Measurements from ENCODE around the gene PRMT9. TPM values are rescaled to one million over a fixed set of nuclear protein-coding genes. Genes with fewer than 3 reads are reported as not detected.
A peak's percentile ranks its signal among the peaks of the same experiment; 100 is the strongest.

The PRMT9 gene
- total RNA-seq, 2 experiments from 2014 or later, result 11.5 to 12.0 TPM

DNA sequence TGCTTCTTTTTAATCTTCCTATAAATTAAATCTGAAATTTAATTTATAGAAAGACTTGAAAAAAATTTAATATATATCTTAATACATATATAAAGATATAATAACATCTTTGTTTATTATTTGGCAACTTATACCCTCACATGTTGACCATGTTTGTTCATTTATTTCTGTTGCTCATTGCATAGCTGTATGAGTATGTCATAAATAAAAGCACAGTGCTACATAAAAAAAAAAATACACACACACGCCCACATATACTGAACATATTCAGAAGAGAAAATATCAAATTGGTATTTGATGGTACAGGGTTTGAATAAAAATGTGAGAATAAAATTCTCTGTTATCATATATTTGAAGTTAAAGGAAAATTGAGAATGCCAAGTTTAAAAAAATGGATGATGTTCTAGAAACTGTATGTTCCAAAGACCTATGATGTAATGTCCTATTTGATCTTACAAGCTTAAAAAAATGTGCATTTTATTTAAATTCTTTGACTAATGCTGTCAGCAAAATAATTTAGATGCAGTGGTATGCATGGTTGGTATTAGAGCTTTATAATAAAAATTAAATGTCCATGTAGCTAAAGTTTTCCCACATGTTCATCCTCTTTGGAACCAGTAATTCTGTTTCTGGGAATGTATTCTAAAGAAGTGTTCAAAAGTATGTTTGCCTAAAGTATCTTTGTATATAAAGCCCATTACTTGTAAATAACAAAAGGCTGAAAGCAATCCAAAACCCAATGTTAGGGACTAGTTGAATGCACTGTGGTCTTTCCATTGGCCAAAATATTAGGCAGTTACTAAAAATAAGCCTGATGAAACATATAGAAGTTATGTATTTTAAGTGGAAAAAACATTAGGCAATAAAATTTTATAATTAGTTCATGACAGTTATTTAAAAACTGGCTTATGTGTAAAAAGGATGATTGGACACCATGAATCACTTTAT is 53.9 kb downstream of the PRMT9 start:
- DNase-seq, result no peak
- Mint-ChIP-seq H3K9me3 (no peaks in the 10 kb centered on the region), H3K36me3 (ENCODE audit: low read depth) (peaks cover 58% of the 10 kb centered on the region), H3K4me1 (no peaks in the 10 kb centered on the region), H3K27me3 (no peaks in the 10 kb centered on the region), H3K4me3 (no peak overlapping the region), H3K27ac (peak overlapping the region; percentile 54)
- ChIA-PET CTCF (interaction anchor here (1.2 to 1.7 kb wide), 2 partner anchors 11 to 13 kb away, joined by 4 to 7 read pairs; partner anchors contain the start of gene TMEM184C), POLR2A (no interaction called here)

DNA sequence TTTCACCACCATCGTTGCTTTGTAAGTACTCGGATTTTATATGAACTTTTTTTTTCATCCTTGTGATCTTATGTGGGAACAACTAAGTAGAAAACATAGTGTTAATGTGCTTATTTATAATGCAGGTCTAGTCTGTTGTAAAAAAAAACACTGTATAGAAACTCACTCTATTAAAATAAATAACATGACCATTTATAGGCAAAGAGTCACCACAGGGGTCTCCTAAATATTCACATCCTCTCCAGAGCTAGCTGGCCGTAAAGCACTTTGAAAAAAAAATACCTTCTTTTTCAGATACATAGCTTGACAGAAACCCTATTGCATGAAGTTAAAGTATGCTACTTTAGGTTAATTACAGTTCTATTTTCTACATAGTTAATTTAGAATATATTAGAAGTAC is 55.5 kb downstream of the PRMT9 start:
- Mint-ChIP-seq H3K9me3 (no peaks in the 10 kb centered on the region), H3K36me3 (ENCODE audit: low read depth) (peaks cover 55% of the 10 kb centered on the region), H3K4me3 (no peak overlapping the region), H3K4me1 (no peaks in the 10 kb centered on the region), H3K27me3 (no peaks in the 10 kb centered on the region), H3K27ac (no peak overlapping the region)
- ChIA-PET POLR2A (no interaction called here), CTCF (interaction anchor here (1.3 kb wide), 1 partner anchor 11 kb away, joined by 4 read pairs; the partner anchor contains the start of gene TMEM184C)
- no peak for DNase-seq

DNA sequence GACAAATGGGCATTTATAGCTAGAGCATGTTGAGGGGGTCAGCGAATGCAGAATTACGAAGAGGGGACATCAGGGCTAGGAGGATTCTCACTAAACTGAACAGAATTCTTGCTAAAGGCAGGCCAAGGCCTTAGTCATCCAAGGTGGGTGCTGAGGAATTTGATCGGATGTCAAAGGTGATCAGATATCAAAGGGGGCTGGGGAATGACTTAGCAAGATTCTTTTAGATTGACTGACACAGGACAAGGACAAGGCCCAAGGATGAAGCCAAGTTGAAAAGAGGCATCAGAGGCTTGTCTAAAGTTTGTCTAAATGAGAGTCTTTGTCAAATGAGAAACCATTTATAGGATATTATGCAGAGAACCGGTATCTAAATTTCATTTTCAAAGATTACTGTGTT is 57.1 kb downstream of the PRMT9 start:
- Mint-ChIP-seq H3K4me1 (peaks cover 3% of the 10 kb centered on the region), H3K27me3 (no peaks in the 10 kb centered on the region), H3K4me3 (no peak overlapping the region), H3K9me3 (no peaks in the 10 kb centered on the region), H3K27ac (no peak overlapping the region), H3K36me3 (ENCODE audit: low read depth) (peaks cover 54% of the 10 kb centered on the region)
- DNase-seq, result no peak
- ChIA-PET CTCF (interaction anchor here (1.0 to 1.1 kb wide), 2 partner anchors 9 to 14 kb away, joined by 3 read pairs; no protein-coding TSS in a partner anchor), POLR2A (no interaction called here)

DNA sequence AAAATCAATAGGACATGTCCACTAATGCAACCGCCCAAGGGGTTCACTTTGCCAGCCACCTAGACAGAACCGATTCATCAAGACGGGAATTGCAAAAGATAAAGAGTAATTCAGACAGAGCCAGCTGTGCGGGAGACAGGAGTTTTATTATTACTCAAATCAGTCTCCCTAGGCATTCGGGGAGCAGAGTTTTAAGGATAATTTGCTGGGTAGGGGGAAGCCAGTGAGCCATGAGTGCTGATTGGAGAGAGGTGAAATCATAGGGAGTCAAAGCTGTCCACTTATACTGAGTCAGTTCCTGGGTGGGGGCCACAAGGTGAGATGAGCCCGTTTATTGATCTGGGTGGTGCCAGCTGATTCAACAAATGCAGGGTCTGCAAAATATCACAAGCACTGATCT is 58.2 kb downstream of the PRMT9 start:
- ChIA-PET CTCF (interaction anchor here (1.1 kb wide), 1 partner anchor 15 kb away, joined by 3 read pairs; no protein-coding TSS in a partner anchor), POLR2A (no interaction called here)
- Mint-ChIP-seq H3K4me3 (no peak overlapping the region), H3K36me3 (ENCODE audit: low read depth) (peaks cover 50% of the 10 kb centered on the region), H3K27me3 (no peaks in the 10 kb centered on the region), H3K27ac (no peak overlapping the region), H3K9me3 (no peaks in the 10 kb centered on the region), H3K4me1 (peaks cover 7% of the 10 kb centered on the region)
- DNase-seq, result no peak

GRCh38 chr4:147620315-147620714 is 63.6 kb downstream of the PRMT9 start:
- H3K4me1 Mint-ChIP-seq, result peaks cover 35% of the 10 kb centered on the region
- H3K27ac Mint-ChIP-seq, result no peak overlapping the region
- CTCF ChIA-PET, result interaction anchor here (1.2 kb wide), 1 partner anchor 247 kb away, joined by 3 read pairs; no protein-coding TSS in a partner anchor
- H3K4me3 Mint-ChIP-seq, result no peak overlapping the region
- H3K9me3 Mint-ChIP-seq, result no peaks in the 10 kb centered on the region
- peaks cover 2% of the 10 kb centered on the region for H3K27me3 Mint-ChIP-seq
- H3K36me3 Mint-ChIP-seq (ENCODE audit: low read depth), result peaks cover 28% of the 10 kb centered on the region
- DNase-seq, result no peak
- POLR2A ChIA-PET, result no interaction called here

GRCh38 chr4:147617841-147618691 is 65.9 kb downstream of the PRMT9 start:
- Mint-ChIP-seq H3K9me3 (no peaks in the 10 kb centered on the region), H3K27ac (peak overlapping the region; percentile 95), H3K4me1 (peaks cover 35% of the 10 kb centered on the region), H3K36me3 (ENCODE audit: low read depth) (peaks cover 17% of the 10 kb centered on the region), H3K27me3 (peaks cover 14% of the 10 kb centered on the region), H3K4me3 (peak overlapping the region; percentile 88)
- no peak for DNase-seq
- CTCF ChIA-PET, result interaction anchor here (0.7 to 3.3 kb wide), 7 partner anchors 9 to 249 kb away, joined by 3 to 17 read pairs (median 4); no protein-coding TSS in a partner anchor
- POLR2A ChIA-PET, result interaction anchor here (0.6 to 1.1 kb wide), 2 partner anchors 1102 to 1316 kb away, joined by 3 to 4 read pairs; no protein-coding TSS in a partner anchor

DNA sequence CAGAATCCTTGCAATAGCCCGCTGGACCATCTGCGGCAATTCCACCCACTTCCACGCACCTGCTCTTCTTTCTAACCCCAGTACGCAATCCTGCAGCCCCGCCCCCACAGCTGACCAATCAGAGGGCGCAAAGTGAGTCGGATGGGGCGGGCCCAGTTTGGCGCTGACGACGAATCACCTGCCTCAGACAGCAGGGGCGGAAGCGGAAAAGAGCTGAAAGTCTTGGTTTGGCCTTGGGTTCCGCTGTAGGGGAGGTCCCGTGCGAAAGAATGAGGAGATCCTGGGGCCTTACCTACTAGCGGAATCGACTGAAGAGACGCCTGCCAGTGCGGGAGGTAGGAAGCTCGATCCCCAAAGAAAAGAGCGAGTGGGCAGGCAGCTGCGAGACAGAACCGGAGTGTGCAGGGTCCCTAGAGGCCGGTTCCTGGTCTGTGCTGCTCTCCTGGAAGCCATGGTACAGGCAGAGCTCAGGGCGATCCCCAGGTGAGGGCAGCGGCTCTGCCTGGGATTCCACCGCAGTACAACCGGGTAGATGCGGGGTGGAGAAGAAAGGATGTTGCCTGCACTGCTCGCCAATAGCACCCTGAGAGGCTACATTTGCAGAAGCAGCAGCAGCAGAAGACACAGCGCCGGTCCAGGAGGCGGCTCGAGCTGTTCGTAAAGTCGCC is 66.7 kb downstream of the PRMT9 start, which contains the start of gene TMEM184C:
TMEM184C (plus strand) TSS at position 225 of the 668 bp plus-strand sequence. CDS start 560 bp downstream, outside the sequence.
- Mint-ChIP-seq H3K36me3 (ENCODE audit: low read depth) (peaks cover 13% of the 10 kb centered on the region), H3K27me3 (peaks cover 14% of the 10 kb centered on the region), H3K4me3 (peak within 1 kb of the TSS; percentile 88), H3K4me1 (peaks cover 32% of the 10 kb centered on the region), H3K9me3 (no peaks in the 10 kb centered on the region), H3K27ac (peak within 1 kb of the TSS; percentile 95)
- DNase-seq, result peak; percentile 99
- POLR2A ChIA-PET, result interaction anchor here (0.6 to 1.1 kb wide), 2 partner anchors 1101 to 1315 kb away, joined by 3 to 4 read pairs; no protein-coding TSS in a partner anchor
- CTCF ChIA-PET, result interaction anchor here (0.6 to 3.3 kb wide), 8 partner anchors 9 to 254 kb away, joined by 3 to 17 read pairs (median 4); no protein-coding TSS in a partner anchor

- POLR2A ChIA-PET, result no interaction called here
- CTCF ChIA-PET, result interaction anchor here (0.8 to 3.3 kb wide), 6 partner anchors 8 to 250 kb away, joined by 3 to 17 read pairs (median 4); no protein-coding TSS in a partner anchor
- Mint-ChIP-seq H3K27ac (peak overlapping the region; percentile 95), H3K9me3 (no peaks in the 10 kb centered on the region), H3K4me3 (peak overlapping the region; percentile 88), H3K36me3 (ENCODE audit: low read depth) (peaks cover 11% of the 10 kb centered on the region), H3K4me1 (peaks cover 32% of the 10 kb centered on the region), H3K27me3 (peaks cover 14% of the 10 kb centered on the region)
- DNase-seq, result no peak
Observed at GRCh38 chr4:147616849-147617172, 67.2 kb downstream of the PRMT9 start.

GRCh38 chr4:147610686-147611085 is 73.3 kb downstream of the PRMT9 start:
- ChIA-PET CTCF (no interaction called here), POLR2A (no interaction called here)
- Mint-ChIP-seq H3K9me3 (no peaks in the 10 kb centered on the region), H3K27ac (no peak overlapping the region), H3K27me3 (peaks cover 20% of the 10 kb centered on the region), H3K4me3 (no peak overlapping the region), H3K36me3 (ENCODE audit: low read depth) (peaks cover 2% of the 10 kb centered on the region), H3K4me1 (no peaks in the 10 kb centered on the region)
- no peak for DNase-seq

- H3K4me3 Mint-ChIP-seq, result no peak overlapping the region
- H3K27ac Mint-ChIP-seq, result no peak overlapping the region
- ChIA-PET POLR2A (no interaction called here), CTCF (interaction anchor here (0.9 to 1.7 kb wide), 2 partner anchors 12 to 259 kb away, joined by 3 to 4 read pairs; no protein-coding TSS in a partner anchor)
- DNase-seq, result no peak
- peaks cover 7% of the 10 kb centered on the region for H3K27me3 Mint-ChIP-seq
- H3K9me3 Mint-ChIP-seq, result no peaks in the 10 kb centered on the region
- H3K36me3 Mint-ChIP-seq (ENCODE audit: low read depth), result no peaks in the 10 kb centered on the region
- H3K4me1 Mint-ChIP-seq, result no peaks in the 10 kb centered on the region
Observed at GRCh38 chr4:147607471-147607870, 76.5 kb downstream of the PRMT9 start.

- Mint-ChIP-seq H3K36me3 (ENCODE audit: low read depth) (no peaks in the 10 kb centered on the region), H3K4me3 (no peak overlapping the region), H3K9me3 (no peaks in the 10 kb centered on the region), H3K27me3 (peaks cover 2% of the 10 kb centered on the region), H3K4me1 (no peaks in the 10 kb centered on the region), H3K27ac (no peak overlapping the region)
- CTCF ChIA-PET, result interaction anchor here (1.3 kb wide), 1 partner anchor 127 kb away, joined by 3 read pairs; the partner anchor contains the start of gene ARHGAP10
- POLR2A ChIA-PET, result no interaction called here
- no peak for DNase-seq
Observed at GRCh38 chr4:147605499-147605898, 78.5 kb downstream of the PRMT9 start.

- H3K36me3 Mint-ChIP-seq (ENCODE audit: low read depth), result no peaks in the 10 kb centered on the region
- ChIA-PET POLR2A (no interaction called here), CTCF (no interaction called here)
- H3K4me1 Mint-ChIP-seq, result no peaks in the 10 kb centered on the region
- H3K27me3 Mint-ChIP-seq, result peaks cover 3% of the 10 kb centered on the region
- H3K9me3 Mint-ChIP-seq, result no peaks in the 10 kb centered on the region
- H3K27ac Mint-ChIP-seq, result no peak overlapping the region
- H3K4me3 Mint-ChIP-seq, result no peak overlapping the region
- DNase-seq, result no peak
Observed at GRCh38 chr4:147599769-147600168, 84.2 kb downstream of the PRMT9 start.
